ENCODE data around the gene BCKDHA.
"Not testable (repeated sequence)": the region's sequence is repeated elsewhere in the genome, so short reads cannot be mapped to it uniquely, and the experiment has no call there.

BCKDHA gene

DNA sequence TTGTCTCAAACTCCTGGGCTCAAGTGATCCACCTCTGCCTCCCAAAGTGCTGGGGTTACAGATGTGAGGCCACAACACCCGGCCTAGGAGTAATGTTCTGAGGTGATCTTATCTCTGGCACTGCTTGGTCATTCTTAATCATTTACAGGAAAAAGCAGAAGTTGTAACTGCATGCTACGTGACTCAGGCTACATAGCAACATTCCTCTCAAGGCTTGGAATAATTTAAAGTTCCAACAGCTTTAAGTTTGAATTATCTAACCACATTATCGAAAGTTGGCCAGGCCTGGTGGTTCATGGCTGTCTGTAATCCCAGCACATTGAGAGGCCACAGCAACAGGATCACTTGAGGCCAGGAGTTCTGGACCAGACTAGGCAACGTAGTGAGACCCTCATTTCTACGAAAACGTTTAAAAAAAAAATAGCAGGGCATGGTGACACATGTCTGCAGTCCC is 29.7 kb upstream of the BCKDHA start:
- DNase-seq: no peak

DNA sequence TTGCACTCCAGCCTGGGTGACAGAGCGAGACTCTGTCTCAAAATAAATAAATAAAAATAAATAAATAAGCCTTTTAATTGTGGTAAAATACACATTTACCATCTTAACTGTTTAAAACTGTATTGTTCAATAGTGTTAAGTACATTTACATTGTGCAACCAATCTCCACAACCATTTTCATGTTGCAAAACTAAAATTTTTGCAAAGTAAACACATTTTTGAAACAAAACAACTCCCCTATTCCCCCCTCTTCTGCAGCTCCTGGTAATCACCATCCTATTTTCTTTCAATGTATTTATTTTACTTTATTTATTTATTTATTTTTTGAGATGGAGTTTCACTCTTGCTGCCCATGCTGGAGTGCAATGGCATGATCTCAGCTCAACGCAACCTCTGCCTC is 27.8 kb upstream of the BCKDHA start:
- DNase-seq: no peak

GRCh38 chr19:41371119-41371518 is 26.5 kb upstream of the BCKDHA start:
- DNase-seq: not testable (repeated sequence)

DNA sequence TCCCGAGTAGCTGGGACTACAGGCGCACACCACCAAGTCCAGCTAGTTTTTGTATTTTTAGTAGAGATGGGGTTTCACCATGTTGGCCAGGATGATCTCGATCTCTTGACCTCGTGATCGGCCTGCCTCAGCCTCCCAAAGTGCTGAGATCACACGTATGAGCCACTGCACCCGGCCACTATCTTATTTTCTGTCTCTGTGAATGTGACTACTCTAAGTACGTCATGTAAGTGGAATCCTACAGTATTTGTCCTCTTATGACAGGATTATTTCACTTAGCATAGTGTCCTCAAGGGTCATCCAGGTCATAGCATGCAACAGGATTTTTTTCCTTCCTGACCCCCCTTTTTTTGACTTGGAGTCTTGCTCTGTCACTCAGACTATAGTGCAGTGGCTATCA is 26.1 kb upstream of the BCKDHA start:
- no peak for DNase-seq

DNA sequence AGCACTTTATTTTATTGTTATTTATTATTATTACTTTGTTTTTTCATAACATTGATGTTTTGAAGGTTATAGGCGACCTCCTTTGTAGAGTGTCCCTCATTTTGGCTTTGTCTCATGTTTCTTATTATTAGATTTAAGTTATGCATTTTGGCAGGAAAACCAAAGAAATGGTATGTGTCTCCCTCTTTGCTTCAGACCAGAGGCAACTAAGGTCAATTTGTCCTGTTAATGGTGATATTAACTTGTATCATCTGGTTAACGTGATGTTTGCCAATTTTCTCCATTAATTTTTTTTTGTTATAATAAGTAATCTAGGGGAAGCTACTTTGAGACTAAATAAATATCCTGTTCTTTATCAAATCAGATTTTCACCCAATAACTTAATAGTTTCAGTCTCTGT is 25.1 kb upstream of the BCKDHA start:
- no peak for DNase-seq

DNA sequence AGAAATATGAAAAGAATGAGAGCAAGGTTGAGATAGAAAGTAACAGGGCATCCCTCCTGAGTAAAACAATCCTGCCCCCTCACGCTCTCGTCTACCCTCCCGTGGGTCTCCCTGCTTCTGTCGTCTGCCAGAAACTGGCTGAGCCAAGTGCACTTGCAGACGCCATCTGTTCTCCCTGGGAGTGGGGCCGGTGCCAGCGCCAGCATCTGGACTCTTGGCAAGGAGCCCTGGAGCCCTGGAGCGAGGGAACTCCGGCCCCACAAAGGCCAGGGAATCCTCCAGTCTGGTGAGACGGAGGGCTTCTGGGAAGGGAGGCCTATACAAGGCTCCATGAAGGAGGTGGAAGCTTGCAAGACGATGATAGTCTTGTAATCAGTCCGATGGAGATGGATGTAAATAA is 23.6 kb upstream of the BCKDHA start:
- DNase-seq: no peak

- no peak for DNase-seq
These were observed 21.2 kb upstream of the BCKDHA start, which contains the start of gene TMEM91 for GRCh38 chr19:41376241-41376997. Gene TMEM91, plus strand, starts transcription at chr19:41376533. Its CDS starts 1,777 bp downstream, at chr19:41378310.

GRCh38 chr19:41376998-41377365 is 20.6 kb upstream of the BCKDHA start:
- no peak for DNase-seq

- no peak for DNase-seq
These were observed 19.5 kb upstream of the BCKDHA start for GRCh38 chr19:41377977-41378709.

DNA sequence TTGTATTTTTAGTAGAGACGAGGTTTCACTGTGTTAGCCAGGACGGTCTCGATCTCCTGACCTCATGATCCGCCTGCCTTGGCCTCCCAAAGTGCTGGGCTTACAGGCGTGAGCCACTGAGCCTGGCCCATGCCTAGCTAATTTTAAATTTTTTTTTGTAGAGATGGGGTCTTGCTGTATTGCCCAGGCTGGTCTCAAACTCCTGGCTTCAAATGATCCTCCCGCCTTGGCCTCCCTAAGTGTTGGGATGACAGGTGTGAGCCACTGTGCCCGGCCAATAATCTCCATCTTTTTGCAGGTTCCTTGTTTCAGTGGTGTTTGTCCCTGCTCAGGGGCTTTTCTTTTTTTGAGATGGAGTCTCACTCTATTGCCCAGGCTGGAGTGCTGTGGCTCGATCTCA is 16.1 kb upstream of the BCKDHA start:
- not testable (repeated sequence) for DNase-seq

DNA sequence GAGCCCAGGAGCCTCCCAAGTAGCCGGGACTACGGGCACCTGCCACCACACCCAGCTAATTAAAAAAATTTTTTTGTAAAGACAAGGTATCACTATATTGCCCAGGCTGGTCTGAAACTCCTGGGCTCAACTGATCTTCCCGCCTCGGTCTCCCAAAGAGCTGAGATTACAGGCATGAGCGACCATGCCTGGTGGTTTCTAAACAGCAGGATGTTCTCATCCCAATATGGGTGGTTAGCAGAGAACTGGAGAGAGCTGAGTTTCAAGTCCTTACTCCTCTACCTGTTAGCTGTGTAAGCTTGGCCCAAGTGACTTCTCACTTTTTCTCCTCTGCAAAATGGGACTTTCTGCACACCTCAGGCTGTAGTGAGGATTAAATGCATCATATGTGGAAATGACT is 13.3 kb upstream of the BCKDHA start:
- no peak for DNase-seq

- DNase-seq: no peak
These were observed 11.2 kb upstream of the BCKDHA start for GRCh38 chr19:41386442-41386841.

- no peak for DNase-seq
These were observed 6.0 kb upstream of the BCKDHA start for GRCh38 chr19:41391618-41392017.

DNA sequence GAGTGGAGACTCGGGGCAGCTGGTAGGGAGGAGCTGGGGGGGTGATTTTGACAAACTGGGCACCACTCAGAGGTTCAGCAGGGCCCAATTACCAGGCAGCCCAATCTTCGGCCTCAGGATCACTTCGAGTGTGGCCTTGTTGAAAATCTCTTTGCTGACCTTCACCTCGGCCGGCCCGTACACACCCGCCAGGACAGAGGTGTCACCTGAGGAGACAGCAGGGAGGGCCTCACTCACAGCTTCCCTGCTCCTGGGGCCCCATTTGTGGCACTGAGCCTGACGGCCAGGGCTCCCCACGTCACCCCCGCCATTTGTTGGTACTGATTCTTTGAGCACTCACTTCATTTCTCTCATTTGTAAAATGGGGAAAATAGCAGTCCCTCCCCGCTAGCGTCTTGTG is 4.8 kb upstream of the BCKDHA start:
- no peak for DNase-seq

DNA sequence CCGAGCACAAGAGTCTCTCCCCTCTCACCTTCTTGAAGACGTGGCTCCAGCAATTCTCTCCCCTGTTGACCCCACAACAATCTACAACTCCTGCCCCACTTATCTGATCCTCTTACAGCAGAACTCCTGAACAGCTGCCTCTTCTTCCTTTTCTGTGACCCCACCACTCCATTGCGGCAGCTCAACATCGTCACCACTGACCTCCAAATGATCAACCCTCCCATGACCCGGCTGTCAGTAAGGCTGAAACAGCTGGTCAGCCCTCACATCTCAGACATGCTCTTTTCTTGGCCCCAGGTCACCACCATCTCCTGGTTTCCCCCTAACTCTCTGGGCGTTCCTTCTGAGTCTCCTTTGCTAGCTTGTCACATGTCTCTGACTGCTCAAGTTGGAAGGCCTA is 2.3 kb upstream of the BCKDHA start:
- DNase-seq: no peak

DNA sequence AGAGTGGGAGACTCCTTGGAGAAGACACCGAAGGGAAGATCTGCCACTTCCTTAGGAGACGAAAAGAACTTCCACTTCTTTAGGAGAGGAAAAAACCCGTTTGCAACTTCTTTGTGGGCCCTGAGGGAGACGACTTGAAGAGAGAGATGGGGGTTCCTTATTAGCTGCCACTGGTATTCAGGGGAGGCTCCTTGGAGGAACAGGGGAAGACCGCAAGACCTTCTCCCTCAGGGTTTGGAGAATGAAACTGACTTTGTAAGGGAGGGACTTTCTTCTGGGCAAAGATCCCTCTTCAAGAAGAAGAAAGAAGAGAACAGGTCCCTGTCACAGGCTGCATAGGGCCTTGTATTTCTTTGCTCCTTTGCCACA is 416 bp downstream of the BCKDHA start:
- no peak for DNase-seq

DNA sequence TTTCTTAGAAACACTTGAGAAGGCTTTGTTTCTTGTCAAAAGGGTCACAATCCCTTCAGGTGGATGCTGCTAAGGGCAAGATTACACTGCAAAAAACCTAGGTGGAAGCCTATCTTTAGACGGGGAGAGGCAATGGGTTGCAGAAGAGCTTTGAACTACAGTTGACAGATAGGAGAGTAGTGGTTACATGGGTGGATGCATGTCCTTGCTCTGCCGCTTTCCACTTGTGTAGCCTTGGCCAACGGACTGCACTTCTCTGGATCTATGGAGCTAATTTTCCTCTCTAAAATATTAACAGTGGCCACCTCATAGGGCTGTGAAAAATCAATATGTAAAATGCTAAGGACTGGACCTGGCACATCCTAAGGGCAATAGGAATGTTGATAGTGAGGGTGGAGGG is 980 bp downstream of the BCKDHA start:
- DNase-seq: no peak

DNA sequence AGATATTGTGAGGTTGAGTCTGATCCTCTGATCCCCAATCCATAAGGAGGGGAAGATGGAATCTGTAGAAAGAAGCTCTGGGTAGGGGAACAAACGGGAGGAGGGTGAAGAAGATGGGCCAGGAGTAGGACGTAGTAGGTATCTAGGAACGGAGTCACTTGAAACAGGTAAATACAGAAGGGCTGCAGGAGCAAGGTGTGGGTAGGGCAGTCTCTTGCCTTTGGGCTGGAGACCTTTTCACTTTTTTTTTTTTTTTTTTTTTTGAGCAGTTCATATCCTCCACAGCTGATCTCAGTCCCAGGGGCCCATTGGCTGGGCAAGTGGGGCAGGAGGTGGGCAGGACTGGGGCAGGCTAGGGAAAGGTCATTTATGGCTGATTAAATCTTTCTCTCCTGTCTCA is 1.5 kb downstream of the BCKDHA start:
- DNase-seq: no peak

GRCh38 chr19:41399525-41399924 is 1.9 kb downstream of the BCKDHA start:
- DNase-seq: no peak

GRCh38 chr19:41401483-41401882 is 3.9 kb downstream of the BCKDHA start:
- no peak for DNase-seq

DNA sequence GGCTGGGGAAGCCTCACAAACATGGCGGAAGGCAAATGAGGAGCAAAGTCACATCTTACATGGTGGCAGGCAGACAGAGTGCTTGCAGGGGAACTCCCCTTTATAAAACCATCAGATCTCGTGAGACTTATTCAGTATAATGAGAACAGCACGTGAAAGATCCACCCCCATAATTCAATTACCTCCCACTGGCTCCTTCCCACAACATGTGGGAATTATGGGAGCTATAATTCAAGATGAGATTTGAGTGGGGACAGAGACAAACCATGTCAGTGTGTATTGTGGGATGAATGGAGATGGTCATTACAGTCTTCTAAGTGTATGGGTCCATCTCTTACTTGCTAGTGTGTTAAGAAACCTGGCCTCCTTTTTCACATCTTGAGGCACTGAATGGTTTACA is 4.4 kb downstream of the BCKDHA start:
- no peak for DNase-seq

GRCh38 chr19:41403181-41403970 is 5.8 kb downstream of the BCKDHA start:
- DNase-seq: no peak

- DNase-seq: no peak
These were observed 8.2 kb downstream of the BCKDHA start for GRCh38 chr19:41405776-41406175.

DNA sequence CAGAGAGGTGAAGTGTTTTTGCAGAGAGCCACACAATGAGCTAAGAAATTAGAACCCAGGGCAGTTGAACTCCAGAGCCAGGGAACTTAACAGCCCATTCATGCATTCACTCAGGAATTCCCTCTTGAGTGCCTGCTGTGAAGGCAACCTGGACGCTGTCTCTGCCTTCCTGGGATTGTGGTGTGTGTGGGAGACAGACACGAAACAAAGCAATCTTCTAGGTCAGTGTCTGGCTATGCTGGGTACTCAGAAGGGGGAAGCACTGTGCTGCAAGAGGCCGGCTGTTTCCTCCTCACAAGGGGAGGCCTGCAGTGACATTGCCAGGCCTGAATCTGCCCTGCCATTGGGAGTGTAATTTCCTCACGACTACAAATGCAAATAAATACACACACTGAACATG is 9.7 kb downstream of the BCKDHA start:
- no peak for DNase-seq
